A549 (cell line): ENCODE results near the gene TRIM59. TPM values are rescaled to one million over a fixed set of nuclear protein-coding genes. Genes with fewer than 3 reads are reported as not detected.

Source experiments
- ATAC-seq, 2 experiments: fragments of 200-7000 bp in 1 of 2; fragments of >200 bp in 1 of 2; cut with Nextera tagmentation in 1 of 2; cut with Tn5 transposase in 1 of 2; 3 replicates each; pipeline versions ENCODE4 v1.8.0 to v1.9.1; 2018 to 2020; ENCODE audit warnings: mild to moderate bottlenecking in 1 of 2, moderate library complexity in 1 of 2
- CTCF ChIA-PET: fragments of 300-600 bp; sonication (Branson Sonifier 250); formaldehyde crosslinking; extraction: SDS; loops from one replicate; lab custom pipeline; 2021; ENCODE audit warnings: antibody characterized with exemption, inconsistent platforms; lab: Yijun Ruan, JAX
- POLR2A ChIA-PET: fragments of 350-600 bp; formaldehyde crosslinking; extraction: SDS; loops from one replicate; lab custom pipeline; 2021; ENCODE audit warnings: antibody characterized with exemption, inconsistent platforms; lab: Yijun Ruan, JAX
- DNase-seq, 2 experiments: peaks; one replicate each; pipeline versions ENCODE4 v3.0.0 to v3.0.0-alpha.2; 2011 to 2016; ENCODE audit warnings: low read depth in 1 of 2, low spot score in 1 of 2
- FAIRE-seq: peaks from 2 replicates; lab custom pipeline; 2011; peaks lifted over from hg19 to GRCh38; lab: Jason Lieb, UNC
- H3K27ac ChIP-seq, 2 experiments: fragments of >200 bp; sonication (Bioruptor Twin); formaldehyde crosslinking; 3 replicates each; pipeline ENCODE4 v1.5.1; 2016 to 2017
- H3K4me1 ChIP-seq: fragments of >200 bp; sonication (Bioruptor Twin); formaldehyde crosslinking; 3 replicates; pipeline ENCODE4 v1.6.1; 2016
- H3K4me2 ChIP-seq: fragments of >200 bp; sonication (Bioruptor Twin); formaldehyde crosslinking; 3 replicates; pipeline ENCODE4 v1.6.1; 2016
- H3K4me3 ChIP-seq: fragments of >200 bp; sonication (Bioruptor Twin); formaldehyde crosslinking; 3 replicates; pipeline ENCODE4 v1.5.1; 2016
- H3K9me3 ChIP-seq: fragments of >200 bp; sonication (Bioruptor Twin); formaldehyde crosslinking; 3 replicates; pipeline ENCODE4 v1.6.1; 2016
- BCL3 ChIP-seq: fragments of >200 bp; sonication (Bioruptor Twin); formaldehyde crosslinking; IDR thresholded peaks from 3 replicates; pipeline ENCODE4 v1.6.1; 2016
- CBX8 ChIP-seq: fragments of 200-600 bp; sonication (generic); IDR thresholded peaks from 2 replicates; pipeline ENCODE4 v1.6.1; 2016
- CEBPB ChIP-seq, 2 experiments: fragments of >200 bp in 1 of 2; sonication (Bioruptor Twin) in 1 of 2; formaldehyde crosslinking in 1 of 2; IDR thresholded peaks; 2 replicates each; pipeline ENCODE4 v1.6.1; 2012 to 2016
- CHD2 ChIP-seq: fragments of 150-350 bp; IDR thresholded peaks from 2 replicates; pipeline ENCODE4 v1.6.1; 2014; ENCODE audit warnings: low read length; ENCODE audit not compliant: partially characterized antibody
- EHMT2 ChIP-seq: fragments of 200-600 bp; sonication (generic); IDR thresholded peaks from 2 replicates; pipeline ENCODE4 v1.6.1; 2016; ENCODE audit warnings: antibody characterized with exemption, low read depth, mild to moderate bottlenecking, moderate library complexity
- ELK1 ChIP-seq: fragments of 150-350 bp; IDR thresholded peaks from 2 replicates; pipeline ENCODE4 v1.6.1; 2014; ENCODE audit warnings: low read depth, mild to moderate bottlenecking, low read length
- ESRRA ChIP-seq: fragments of 150-350 bp; IDR thresholded peaks from 2 replicates; pipeline ENCODE4 v1.6.1; 2014; ENCODE audit warnings: mild to moderate bottlenecking, low read length, borderline replicate concordance
- FOSB ChIP-seq: fragments of 250-450 bp; sonication (Bioruptor Pico); IDR thresholded peaks from 2 replicates; pipeline ENCODE4 v1.5.0; 2020; ENCODE audit warnings: mild to moderate bottlenecking, moderate library complexity
- FOXS1 ChIP-seq: fragments of 250-450 bp; sonication (Bioruptor Pico); IDR thresholded peaks from 2 replicates; pipeline ENCODE4 v1.5.0; 2020; ENCODE audit warnings: mild to moderate bottlenecking, moderate library complexity
- HOXA7 ChIP-seq: fragments of 250-450 bp; sonication (Bioruptor Pico); IDR thresholded peaks from 2 replicates; pipeline ENCODE4 v1.5.0; 2020; ENCODE audit warnings: mild to moderate bottlenecking, moderate library complexity
- JUN ChIP-seq, 2 experiments: fragments of >200 bp; sonication (Bioruptor Twin); formaldehyde crosslinking; IDR thresholded peaks; 2 replicates in 1 of 2; 3 replicates in 1 of 2; pipeline ENCODE4 v1.6.1; 2016 to 2017
- JUNB ChIP-seq: fragments of >200 bp; sonication (Bioruptor Twin); formaldehyde crosslinking; IDR thresholded peaks from 2 replicates; pipeline ENCODE4 v1.6.1; 2016
- KDM1A ChIP-seq: fragments of 200-600 bp; sonication (generic); IDR thresholded peaks from 2 replicates; pipeline ENCODE4 v1.6.1; 2016; ENCODE audit warnings: low read depth, mild to moderate bottlenecking
- MAX ChIP-seq: IDR thresholded peaks from 2 replicates; pipeline ENCODE4 v1.6.1; 2012
- NR3C1 ChIP-seq: fragments of >200 bp; sonication (Bioruptor Twin); formaldehyde crosslinking; IDR thresholded peaks from 3 replicates; pipeline ENCODE4 v1.6.1; 2017
- PBX3 ChIP-seq: IDR thresholded peaks from 2 replicates; pipeline ENCODE4 v1.6.1; 2012
- POLR2A ChIP-seq: IDR thresholded peaks from 2 replicates; pipeline ENCODE4 v1.6.1; 2012; ENCODE audit warnings: mild to moderate bottlenecking, low read length
- RARB ChIP-seq: fragments of 250-450 bp; sonication (Bioruptor Pico); IDR thresholded peaks from 2 replicates; pipeline ENCODE4 v1.8.0; 2021; ENCODE audit warnings: mild to moderate bottlenecking, moderate library complexity
- RCOR1 ChIP-seq: fragments of 150-350 bp; IDR thresholded peaks from 2 replicates; pipeline ENCODE4 v1.6.1; 2014; ENCODE audit warnings: antibody characterized with exemption, low read length, low read depth
- REST ChIP-seq: fragments of 200-600 bp; sonication (generic); IDR thresholded peaks from 2 replicates; pipeline ENCODE4 v1.6.1; 2016; ENCODE audit warnings: antibody characterized with exemption, mild to moderate bottlenecking, moderate library complexity
- SMC3 ChIP-seq: fragments of >200 bp; sonication (Bioruptor Twin); formaldehyde crosslinking; IDR thresholded peaks from 3 replicates; pipeline ENCODE4 v1.6.1; 2018; ENCODE audit warnings: inconsistent platforms
- USF2 ChIP-seq: fragments of 450-650 bp; IDR thresholded peaks from 2 replicates; pipeline ENCODE4 v1.6.1; 2014; ENCODE audit warnings: antibody characterized with exemption
- ZFP36 ChIP-seq: fragments of 450-650 bp; IDR thresholded peaks from 2 replicates; pipeline ENCODE4 v1.6.1; 2014; ENCODE audit warnings: borderline replicate concordance; ENCODE audit not compliant: partially characterized antibody
- ZNF302 ChIP-seq: fragments of 250-450 bp; sonication (Bioruptor Pico); IDR thresholded peaks from 2 replicates; pipeline ENCODE4 v1.9.0; 2021; ENCODE audit warnings: inconsistent platforms, mild to moderate bottlenecking, moderate library complexity
- ZSCAN20 ChIP-seq: fragments of 250-450 bp; sonication (Bioruptor Pico); IDR thresholded peaks from 2 replicates; pipeline ENCODE4 v1.8.0; 2022; ENCODE audit warnings: mild to moderate bottlenecking, moderate library complexity
- WGBS: methylation state at CpG from one replicate; pipeline ENCODE4 v1.1.6; 2017; ENCODE audit errors: missing lambda C conversion rate; 5-methylcytosine and 5-hydroxymethylcytosine counted together
- polyA plus RNA-seq, 4 experiments: library from polyadenylated mRNA; depleted of rRNA in 3 of 4; stranded (reverse); fragments of >200 nt; fragmentation: RNase III in 1 of 4; extraction: RNeasy Plus Mini Kit Qiagen cat#74134 plus additional on column Dnase treatment in 1 of 4; gene quantifications; 2 replicates in 3 of 4; 3 replicates in 1 of 4; pipeline ENCODE4 v1.2.3, GENCODE V29; 2011 to 2017

The TRIM59 gene
- polyA plus RNA-seq, 2 of the 4 experiments (the other 2 are of a cell fraction), result 10.9 to 12.1 TPM

GRCh38 chr3:160435747-160436146, 13.8 kb downstream of the TRIM59 start:
- Histone ChIP-seq H3K9me3 (no peaks in the 10 kb centered on the region), H3K4me3 (no peak overlapping the region), H3K4me1 (no peaks in the 10 kb centered on the region), H3K4me2 (no peak overlapping the region), H3K27ac (no peak overlapping the region)
- ATAC-seq, result no peak
- ChIA-PET POLR2A (interaction anchor here (1.2 kb wide), 1 partner anchor 13 kb away, joined by 4 read pairs; the partner anchor contains the start of gene TRIM59), CTCF (interaction anchor here (0.8 to 1.2 kb wide), 2 partner anchors 9 to 14 kb away, joined by 3 to 5 read pairs; partner anchors contain the start of gene TRIM59)
- no peak for DNase-seq
- WGBS, result 91% methylated on average over 1 of the region's 1 CpG
- peak; percentile 39 for FAIRE-seq
- no peak for TF ChIP-seq POLR2A
- no peak for TF ChIP-seq EHMT2
- 0 out of 2 replicates have a peak, but pooled peaks have one; percentile 17 for TF ChIP-seq HOXA7 (CRISPR knock-in tag)
- 0 out of 5 replicates have a peak, but pooled peaks of 1 of the 2 experiments have one; percentile 20 for TF ChIP-seq JUN (IDR thresholded peaks at IDR 0.05)
- no peak for TF ChIP-seq FOSB (CRISPR knock-in tag)

- no peak overlapping the region for H3K4me2 ChIP-seq
- POLR2A ChIA-PET, result interaction anchor here (0.8 kb wide), 1 partner anchor 15 kb away, joined by 3 read pairs; the partner anchor contains the start of gene TRIM59
- H3K27ac ChIP-seq, result no peak overlapping the region
- CTCF ChIA-PET, result interaction anchor here (0.8 to 0.9 kb wide), 2 partner anchors 10 to 12 kb away, joined by 3 read pairs; no protein-coding TSS in a partner anchor
- ATAC-seq (no peak), FAIRE-seq (no peak), DNase-seq (no peak)
- no peaks in the 10 kb centered on the region for H3K9me3 ChIP-seq
- H3K4me3 ChIP-seq, result no peak overlapping the region
- 90% methylated on average over 2 of the region's 2 CpGs for WGBS
- H3K4me1 ChIP-seq, result no peaks in the 10 kb centered on the region
- TF ChIP-seq NR3C1 (no peak), PBX3 (no peak), BCL3 (no peak), MAX (no peak), ELK1 (no peak)
Measured at GRCh38 chr3:160435095-160435494, 14.5 kb downstream of the TRIM59 start.

GRCh38 chr3:160434071-160434470, 15.5 kb downstream of the TRIM59 start:
- Histone ChIP-seq H3K27ac (no peak overlapping the region), H3K4me1 (no peaks in the 10 kb centered on the region), H3K9me3 (no peaks in the 10 kb centered on the region), H3K4me2 (no peak overlapping the region), H3K4me3 (no peak overlapping the region)
- 81% methylated on average over 2 of the region's 2 CpGs for WGBS
- FAIRE-seq (no peak), ATAC-seq (no peak), DNase-seq (no peak)
- TF ChIP-seq CHD2, result no peak
- TF ChIP-seq ZSCAN20 (CRISPR knock-in tag), result no peak
- no peak for TF ChIP-seq ESRRA
- TF ChIP-seq KDM1A, result no peak
- TF ChIP-seq ZFP36, result no peak
- TF ChIP-seq RARB (CRISPR knock-in tag), result no peak
- TF ChIP-seq SMC3, result no peak
- no peak for TF ChIP-seq REST
- no peak for TF ChIP-seq CBX8
- TF ChIP-seq FOXS1 (CRISPR knock-in tag), result no peak
- no peak for TF ChIP-seq NR3C1
- no peak for TF ChIP-seq ZNF302
- no peak for TF ChIP-seq CEBPB (IDR thresholded peaks at IDR 0.05)
- TF ChIP-seq RCOR1, result no peak
- TF ChIP-seq JUN (IDR thresholded peaks at IDR 0.05), result no peak
- no peak for TF ChIP-seq USF2
- TF ChIP-seq JUNB, result no peak
- POLR2A ChIA-PET, result no interaction called here
- CTCF ChIA-PET, result no interaction called here
